BJ (cell line): ENCODE results near the gene RTBDN. TPM values are rescaled to one million over a fixed set of nuclear protein-coding genes. Genes with fewer than 3 reads are reported as not detected.

Experiments
- CTCF ChIA-PET: fragments of 350-600 bp; formaldehyde crosslinking; extraction: SDS; loops from one replicate; lab custom pipeline; 2021; ENCODE audit warnings: antibody characterized with exemption, inconsistent platforms; lab: Yijun Ruan, JAX
- POLR2A ChIA-PET: fragments of 300-600 bp; sonication (Branson Sonifier 250); formaldehyde crosslinking; extraction: SDS; loops from one replicate; lab custom pipeline; 2021; ENCODE audit warnings: antibody characterized with exemption; lab: Charles Lee
- DNase-seq: peaks from one replicate; pipeline ENCODE4 v3.0.0-alpha.2; 2011; ENCODE audit warnings: low read depth
- H3K27me3 ChIP-seq: 2 replicates; pipeline ENCODE4 v1.6.0; 2011; ENCODE audit warnings: low read length; ENCODE audit not compliant: control insufficient read depth, insufficient read depth
- H3K36me3 ChIP-seq: 2 replicates; pipeline ENCODE4 v1.5.1; 2011; ENCODE audit warnings: low read length; ENCODE audit not compliant: control insufficient read depth, insufficient read depth
- H3K4me3 ChIP-seq: 2 replicates; pipeline ENCODE4 v1.5.1; 2011; ENCODE audit warnings: low read depth, mild to moderate bottlenecking, control low read depth, low read length
- CTCF ChIP-seq: IDR thresholded peaks from 2 replicates; pipeline ENCODE4 v1.5.1; 2011; ENCODE audit warnings: low read depth, mild to moderate bottlenecking, control low read depth, inconsistent platforms, low read length, moderate library complexity; ENCODE audit not compliant: insufficient read depth
- polyA plus RNA-seq: library from polyadenylated mRNA; depleted of rRNA; stranded (reverse); fragments of >200 nt; gene quantifications from 2 replicates; pipeline ENCODE4 v1.2.3, GENCODE V29; 2011

The RTBDN gene
- polyA plus RNA-seq, 1 experiment, result 0.31 TPM

DNA sequence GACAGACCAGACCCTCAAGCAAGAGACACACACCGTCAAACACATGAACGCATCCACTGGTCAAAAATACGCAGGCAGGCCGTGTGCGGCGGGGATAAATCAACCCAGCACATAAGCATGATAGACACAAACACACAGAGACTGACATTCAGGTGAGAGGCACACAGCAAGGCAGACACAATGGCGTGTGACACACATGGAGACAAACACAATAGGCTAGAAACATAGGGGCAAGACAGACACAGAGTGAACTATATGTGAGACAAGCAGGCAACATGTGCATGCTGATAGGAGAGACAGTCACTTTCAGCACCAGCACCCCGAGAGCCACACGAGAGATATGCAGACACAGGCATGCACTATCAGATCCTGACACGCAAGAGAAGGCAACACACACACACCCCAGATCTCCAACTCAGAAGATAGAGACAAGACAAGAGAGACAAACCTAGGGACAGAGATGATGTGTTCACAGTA is 49.9 kb downstream of the RTBDN start:
- ChIA-PET POLR2A (no interaction called here), CTCF (interaction anchor here (0.7 kb wide), 1 partner anchor 23 kb away, joined by 3 read pairs; no protein-coding TSS in a partner anchor)
- no peak for DNase-seq
- Histone ChIP-seq H3K36me3 (no peaks in the 10 kb centered on the region), H3K4me3 (no peak overlapping the region), H3K27me3 (no peaks in the 10 kb centered on the region)
- no peak for TF ChIP-seq CTCF

- Histone ChIP-seq H3K4me3 (no peak overlapping the region), H3K27me3 (no peaks in the 10 kb centered on the region), H3K36me3 (no peaks in the 10 kb centered on the region)
- POLR2A ChIA-PET, result no interaction called here
- no peak for DNase-seq
- TF ChIP-seq CTCF, result no peak
- CTCF ChIA-PET, result interaction anchor here (0.7 kb wide), 1 partner anchor 23 kb away, joined by 3 read pairs; no protein-coding TSS in a partner anchor
These were observed 50.5 kb downstream of the RTBDN start for GRCh38 chr19:12783849-12784393.

- peak overlapping the region; percentile 48 for H3K4me3 ChIP-seq
- TF ChIP-seq CTCF, result no peak
- H3K36me3 ChIP-seq, result no peaks in the 10 kb centered on the region
- POLR2A ChIA-PET, result interaction anchor here (1.2 kb wide), 2 partner anchors 8 to 10 kb away, joined by 6 to 8 read pairs; partner anchors contain the start of gene JUNB
- DNase-seq, result no peak
- CTCF ChIA-PET, result interaction anchor here (0.7 to 1.8 kb wide), 7 partner anchors 9 to 161 kb away, joined by 4 to 12 read pairs (median 4); no protein-coding TSS in a partner anchor
- no peaks in the 10 kb centered on the region for H3K27me3 ChIP-seq
These were observed 51.0 kb downstream of the RTBDN start for GRCh38 chr19:12783291-12783848.

GRCh38 chr19:12782424-12783290 is 51.7 kb downstream of the RTBDN start:
- H3K36me3 ChIP-seq, result no peaks in the 10 kb centered on the region
- H3K27me3 ChIP-seq, result no peaks in the 10 kb centered on the region
- no peak for TF ChIP-seq CTCF
- no peak for DNase-seq
- ChIA-PET CTCF (interaction anchor here (0.7 to 1.8 kb wide), 7 partner anchors 9 to 161 kb away, joined by 4 to 12 read pairs (median 4); no protein-coding TSS in a partner anchor), POLR2A (interaction anchor here (1.2 kb wide), 2 partner anchors 9 to 11 kb away, joined by 6 to 8 read pairs; partner anchors contain the start of gene JUNB)
- peak overlapping the region; percentile 48 for H3K4me3 ChIP-seq

- CTCF ChIA-PET, result interaction anchor here (1.2 to 1.8 kb wide), 5 partner anchors 10 to 17 kb away, joined by 4 to 12 read pairs (median 4); no protein-coding TSS in a partner anchor
- POLR2A ChIA-PET, result interaction anchor here (1.2 kb wide), 2 partner anchors 9 to 11 kb away, joined by 6 to 8 read pairs; partner anchors contain the start of gene JUNB
These were observed 52.3 kb downstream of the RTBDN start for GRCh38 chr19:12782174-12782423.

More at GRCh38 chr19:12782174-12782423, 52.3 kb downstream of the RTBDN start:
- no peaks in the 10 kb centered on the region for H3K27me3 ChIP-seq
- TF ChIP-seq CTCF, result no peak
- no peaks in the 10 kb centered on the region for H3K36me3 ChIP-seq
- DNase-seq, result no peak
- H3K4me3 ChIP-seq, result peak overlapping the region; percentile 48
